ENCODE results near the gene ZNF329.

DNA sequence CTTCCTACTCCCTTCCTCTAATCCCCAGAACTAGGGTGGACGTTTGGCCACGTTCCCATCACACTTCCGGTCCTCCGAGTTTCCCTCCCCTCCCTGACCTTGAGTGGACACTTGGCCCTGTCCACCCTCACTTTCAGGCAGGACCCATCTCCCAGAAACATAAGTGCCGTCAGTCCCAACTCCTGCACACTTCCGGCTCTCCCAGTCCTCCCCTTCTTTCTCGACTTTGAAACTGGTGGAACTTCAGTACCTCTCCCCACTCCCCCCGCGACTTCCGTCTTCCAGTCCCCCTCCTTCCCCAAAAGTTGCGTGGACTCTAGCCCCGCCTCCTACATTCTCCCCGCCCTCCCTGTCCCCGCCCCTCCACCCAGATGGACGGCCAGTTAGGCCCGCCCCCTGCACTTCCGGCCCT is 32.0 kb upstream of the ZNF329 start:
- no peak for TF ChIP-seq POLR2A (IDR thresholded peaks at IDR 0.05)
- TF ChIP-seq, protein P1, sequence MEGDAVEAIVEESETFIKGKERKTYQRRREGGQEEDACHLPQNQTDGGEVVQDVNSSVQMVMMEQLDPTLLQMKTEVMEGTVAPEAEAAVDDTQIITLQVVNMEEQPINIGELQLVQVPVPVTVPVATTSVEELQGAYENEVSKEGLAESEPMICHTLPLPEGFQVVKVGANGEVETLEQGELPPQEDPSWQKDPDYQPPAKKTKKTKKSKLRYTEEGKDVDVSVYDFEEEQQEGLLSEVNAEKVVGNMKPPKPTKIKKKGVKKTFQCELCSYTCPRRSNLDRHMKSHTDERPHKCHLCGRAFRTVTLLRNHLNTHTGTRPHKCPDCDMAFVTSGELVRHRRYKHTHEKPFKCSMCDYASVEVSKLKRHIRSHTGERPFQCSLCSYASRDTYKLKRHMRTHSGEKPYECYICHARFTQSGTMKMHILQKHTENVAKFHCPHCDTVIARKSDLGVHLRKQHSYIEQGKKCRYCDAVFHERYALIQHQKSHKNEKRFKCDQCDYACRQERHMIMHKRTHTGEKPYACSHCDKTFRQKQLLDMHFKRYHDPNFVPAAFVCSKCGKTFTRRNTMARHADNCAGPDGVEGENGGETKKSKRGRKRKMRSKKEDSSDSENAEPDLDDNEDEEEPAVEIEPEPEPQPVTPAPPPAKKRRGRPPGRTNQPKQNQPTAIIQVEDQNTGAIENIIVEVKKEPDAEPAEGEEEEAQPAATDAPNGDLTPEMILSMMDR (IDR thresholded peaks at IDR 0.05) = no peak
